GM19455 (cell line): ENCODE data around the gene ATP1A3.
"Not testable (repeated sequence)": the region's sequence is repeated elsewhere in the genome, so short reads cannot be mapped to it uniquely, and the experiment has no call there.

Source experiments
- ATAC-seq: cut with Tn5 transposase; IDR thresholded peaks from one replicate; pipeline ENCODE4 v1.9.1; 2021; ENCODE audit not compliant: unreplicated experiment

ATP1A3 gene

DNA sequence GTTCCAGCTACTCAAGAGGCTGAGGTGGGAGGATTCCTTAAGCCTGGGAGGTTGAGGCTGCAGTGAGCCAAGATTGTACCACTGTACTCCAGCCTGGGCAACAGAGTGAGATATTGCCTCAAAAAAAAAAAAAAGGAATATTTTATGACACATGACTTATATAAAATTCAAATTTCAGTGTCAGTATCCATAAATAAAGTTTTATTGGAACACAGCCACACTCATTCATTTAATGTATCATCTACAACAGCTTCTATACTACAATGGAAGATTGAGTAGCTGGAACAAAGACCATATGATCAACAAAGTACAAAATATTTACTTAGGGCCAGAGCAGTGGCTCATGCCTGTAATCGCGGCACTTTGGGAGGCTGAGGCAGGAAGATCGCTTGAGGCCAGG lies 18.7 kb upstream of the ATP1A3 start:
- not testable (repeated sequence) for ATAC-seq

DNA sequence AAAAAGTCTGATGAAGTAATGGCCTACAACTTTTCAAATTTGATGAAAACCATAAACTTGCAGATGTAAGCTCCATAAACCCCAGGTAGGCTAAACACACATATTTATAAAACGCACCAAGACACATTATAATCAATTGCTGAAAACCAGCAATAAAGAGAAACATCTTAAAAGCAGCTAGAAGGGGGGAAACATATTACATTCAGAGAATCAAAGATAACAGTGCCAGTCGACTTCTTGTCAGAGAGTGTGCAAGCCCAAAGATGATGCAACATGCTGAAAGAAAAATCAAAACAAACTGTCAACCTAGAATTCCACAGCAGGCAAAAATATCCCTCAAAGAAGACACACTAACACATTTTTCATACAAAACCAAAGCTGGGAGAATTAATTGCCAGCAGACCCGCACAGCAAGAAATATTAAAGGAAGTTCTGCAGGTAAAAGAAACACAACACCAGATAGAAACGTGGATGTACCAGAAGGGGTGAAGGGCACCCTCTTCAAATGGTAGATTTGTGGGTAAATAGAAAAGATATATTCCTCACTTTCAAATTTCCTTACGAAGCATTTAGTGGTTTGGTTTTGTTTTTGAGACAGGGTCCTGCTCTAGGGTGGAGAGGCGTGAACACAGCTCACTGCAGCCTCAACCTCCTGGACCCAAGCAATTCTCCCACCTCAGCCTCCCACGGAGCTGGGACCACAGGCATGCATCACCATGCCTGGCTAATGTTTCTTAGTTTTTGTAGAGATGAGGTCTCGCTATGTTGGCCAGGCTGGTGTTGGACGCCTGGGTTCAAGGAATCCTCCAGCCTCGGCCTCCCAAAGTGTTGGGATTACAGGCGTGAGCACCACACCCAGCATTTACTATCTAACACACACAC lies 16.5 kb upstream of the ATP1A3 start:
- no peak for ATAC-seq

DNA sequence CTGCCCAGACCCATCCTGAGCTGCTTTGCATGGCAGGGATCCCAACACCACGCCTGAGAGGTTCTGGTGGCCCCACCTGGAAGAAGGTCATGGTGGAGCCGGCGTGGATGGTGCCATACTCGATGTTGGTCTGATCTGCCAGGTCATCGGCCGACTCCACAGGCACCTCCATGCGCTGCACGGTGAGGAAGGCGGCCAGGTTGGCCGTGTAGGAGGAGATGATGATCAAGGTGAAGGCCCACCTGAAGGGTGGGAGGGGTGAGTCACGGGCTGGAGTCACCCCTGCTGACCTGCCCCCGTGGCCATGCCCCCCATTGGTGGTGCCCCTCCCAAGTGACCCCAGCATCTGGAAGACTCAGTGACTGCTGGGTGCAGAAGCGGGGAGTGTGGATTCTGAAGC lies 12.5 kb upstream of the ATP1A3 start:
- no peak for ATAC-seq

DNA sequence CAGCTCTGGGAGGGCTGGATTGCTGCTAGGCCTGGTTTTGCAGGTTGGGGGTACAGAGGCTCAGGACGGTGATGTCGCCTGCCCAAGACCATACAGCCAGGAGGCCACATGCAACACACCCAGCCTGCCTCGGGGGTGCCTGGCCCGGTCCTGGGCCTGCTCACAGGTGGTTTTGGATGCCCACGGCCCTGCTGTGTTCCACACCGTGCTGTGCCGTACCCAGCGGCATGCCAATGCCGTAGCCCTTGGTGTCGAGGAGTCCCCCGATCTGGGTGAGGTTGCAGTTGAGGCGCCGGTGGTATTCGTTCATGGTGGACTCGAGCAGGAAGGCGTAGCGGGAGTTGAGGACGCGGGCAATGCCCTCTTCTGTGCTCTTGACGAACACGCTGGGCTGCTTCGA lies 11.5 kb upstream of the ATP1A3 start:
- ATAC-seq = no peak

DNA sequence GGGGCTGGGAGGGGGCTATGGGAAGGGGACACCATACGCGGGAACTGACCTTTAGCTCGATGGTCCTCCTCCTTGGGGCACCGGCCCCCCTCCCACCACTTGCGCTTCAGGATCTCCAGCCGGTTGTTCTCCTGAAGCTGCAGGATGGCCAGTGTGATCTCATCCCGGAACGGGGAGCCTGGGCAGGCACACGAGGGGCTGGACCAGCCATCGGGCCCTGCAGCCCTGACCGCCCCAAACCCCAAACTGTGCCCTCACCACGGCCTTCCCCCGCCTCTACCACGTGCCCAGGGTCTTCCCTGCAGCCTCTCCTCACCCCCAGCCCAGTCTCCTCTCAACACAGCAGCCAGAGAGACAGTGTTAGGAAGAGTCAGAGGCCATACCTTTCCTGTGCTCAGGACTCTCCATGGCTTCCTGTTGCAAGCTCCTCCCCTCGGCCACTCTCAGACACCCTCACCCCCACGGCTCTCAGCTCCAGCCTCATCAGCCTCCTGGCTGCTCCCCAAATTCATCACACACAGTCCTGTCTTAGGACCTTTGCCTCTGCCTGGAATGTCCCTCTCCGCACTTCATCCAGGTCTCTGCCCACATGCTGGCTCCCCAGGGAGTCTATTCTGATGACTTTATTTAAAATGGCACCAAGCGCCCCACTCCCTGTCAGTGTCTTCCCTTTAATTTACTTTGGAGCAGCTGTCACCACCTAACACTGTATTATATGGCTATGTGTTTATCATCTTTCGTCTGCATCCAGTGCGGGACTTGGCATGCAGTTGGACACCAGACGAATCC lies 9.7 kb upstream of the ATP1A3 start:
- no peak for ATAC-seq

DNA sequence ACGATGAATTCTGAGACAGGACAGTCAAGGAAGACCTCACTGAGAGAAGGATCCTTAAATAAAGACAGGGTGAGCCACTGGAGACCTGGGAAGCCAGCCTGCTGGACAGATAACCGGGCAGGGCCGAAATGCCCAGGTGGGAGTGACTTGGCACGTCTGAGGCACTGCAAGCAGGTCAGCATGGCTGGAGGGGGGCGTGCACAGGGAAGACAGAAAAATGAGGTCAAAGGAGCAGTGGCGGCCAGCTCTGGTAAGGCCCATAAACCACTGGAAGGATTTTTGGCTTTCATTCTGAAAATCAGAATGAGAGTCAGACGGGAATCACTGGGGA lies 5.8 kb upstream of the ATP1A3 start:
- ATAC-seq = no peak

DNA sequence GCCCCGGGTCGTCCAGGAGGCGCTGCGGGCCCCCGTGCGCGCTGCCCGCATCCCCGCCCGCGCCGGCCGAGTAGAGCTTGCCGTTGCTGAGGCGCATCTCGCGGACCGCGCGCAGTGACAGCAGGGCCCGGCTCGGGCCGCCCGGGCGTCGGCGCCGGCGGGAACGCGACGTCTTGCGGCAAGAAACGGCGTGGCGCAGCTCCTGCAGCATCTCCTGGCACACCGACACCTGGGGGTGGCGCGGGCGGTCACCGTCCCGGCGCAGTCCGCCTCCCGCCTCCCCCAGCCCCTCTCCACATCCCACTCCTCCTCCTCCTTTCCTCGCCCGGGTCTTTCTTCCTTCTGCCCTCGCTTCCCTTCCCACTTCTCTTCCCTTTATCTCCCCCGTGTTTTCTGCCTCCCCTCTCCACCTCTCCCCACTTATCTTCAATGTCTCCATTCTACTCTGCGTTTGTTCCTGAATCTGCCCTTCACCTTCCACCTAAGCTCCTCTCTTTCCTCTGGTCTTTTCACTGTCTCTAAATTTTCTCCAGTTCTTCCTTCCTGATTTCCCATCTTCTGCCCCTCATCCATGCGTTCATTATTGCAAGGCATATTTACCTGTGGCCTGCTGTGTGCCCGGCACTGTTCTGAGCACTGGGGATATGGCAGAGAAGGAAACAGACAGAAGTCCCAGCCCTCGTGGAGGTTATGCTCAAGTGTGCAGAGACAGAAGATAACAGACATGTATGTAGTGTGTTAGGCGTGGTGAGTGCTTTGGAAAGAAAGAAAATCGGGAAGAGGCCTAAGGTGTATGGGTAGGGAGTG lies 5.2 kb upstream of the ATP1A3 start:
- ATAC-seq = no peak

DNA sequence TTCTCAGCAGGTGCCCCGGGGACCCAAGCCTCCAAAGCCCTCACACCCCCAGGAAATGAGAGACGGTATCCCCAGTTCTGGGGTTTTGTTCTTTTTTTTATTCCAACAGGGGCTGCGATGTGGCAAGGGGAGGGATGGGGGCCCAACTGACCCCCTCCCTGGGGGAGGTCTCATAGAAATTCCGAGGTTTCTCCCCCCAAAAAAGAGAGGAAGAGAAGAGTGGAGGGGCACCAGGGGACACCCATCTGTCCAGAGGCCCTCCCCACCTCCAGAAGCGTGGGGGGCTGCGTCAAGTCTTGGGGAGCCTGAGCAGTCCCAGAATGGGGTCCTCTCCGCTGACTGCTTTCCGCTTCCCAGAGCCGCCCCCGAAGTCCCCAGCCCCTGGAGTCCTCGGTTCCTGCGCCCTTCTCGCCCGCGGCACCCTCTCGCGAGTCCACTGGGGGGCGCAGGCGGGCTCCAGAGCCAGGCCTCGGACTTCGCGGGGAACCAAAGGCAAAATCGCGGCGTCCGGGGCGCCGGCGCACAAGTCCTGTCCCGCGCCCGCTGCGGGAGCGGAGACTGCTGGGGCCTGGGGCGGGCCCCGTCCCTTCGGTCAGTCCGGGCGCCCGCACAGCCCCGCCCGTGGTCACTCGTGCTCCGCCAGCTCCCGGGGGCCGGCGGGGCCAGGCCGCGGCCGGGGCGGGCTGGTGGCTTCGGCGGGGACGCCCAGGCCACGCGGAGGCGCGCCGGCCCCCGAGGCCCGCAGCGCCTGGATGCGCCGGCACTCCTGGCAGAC lies 4.4 kb upstream of the ATP1A3 start:
- ATAC-seq = no peak

DNA sequence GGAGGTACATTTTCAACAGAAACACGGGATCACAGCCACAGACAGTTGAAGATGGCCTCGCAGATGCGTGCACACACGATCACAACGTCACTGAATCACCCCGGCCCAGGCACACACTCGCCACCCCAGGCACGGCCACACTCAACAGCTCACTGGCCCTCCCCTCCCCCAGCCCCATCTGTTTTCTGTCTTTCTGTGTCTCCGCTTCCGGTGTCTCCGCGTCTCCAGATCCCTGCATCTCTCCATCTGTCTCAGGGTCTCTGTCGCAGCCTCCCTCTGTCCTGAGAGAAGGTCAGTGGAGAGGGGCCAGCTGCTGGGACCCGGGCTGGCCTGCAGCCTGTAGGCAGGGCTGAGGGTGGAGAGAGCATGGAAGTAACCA lies 3.8 kb upstream of the ATP1A3 start:
- ATAC-seq = no peak

DNA sequence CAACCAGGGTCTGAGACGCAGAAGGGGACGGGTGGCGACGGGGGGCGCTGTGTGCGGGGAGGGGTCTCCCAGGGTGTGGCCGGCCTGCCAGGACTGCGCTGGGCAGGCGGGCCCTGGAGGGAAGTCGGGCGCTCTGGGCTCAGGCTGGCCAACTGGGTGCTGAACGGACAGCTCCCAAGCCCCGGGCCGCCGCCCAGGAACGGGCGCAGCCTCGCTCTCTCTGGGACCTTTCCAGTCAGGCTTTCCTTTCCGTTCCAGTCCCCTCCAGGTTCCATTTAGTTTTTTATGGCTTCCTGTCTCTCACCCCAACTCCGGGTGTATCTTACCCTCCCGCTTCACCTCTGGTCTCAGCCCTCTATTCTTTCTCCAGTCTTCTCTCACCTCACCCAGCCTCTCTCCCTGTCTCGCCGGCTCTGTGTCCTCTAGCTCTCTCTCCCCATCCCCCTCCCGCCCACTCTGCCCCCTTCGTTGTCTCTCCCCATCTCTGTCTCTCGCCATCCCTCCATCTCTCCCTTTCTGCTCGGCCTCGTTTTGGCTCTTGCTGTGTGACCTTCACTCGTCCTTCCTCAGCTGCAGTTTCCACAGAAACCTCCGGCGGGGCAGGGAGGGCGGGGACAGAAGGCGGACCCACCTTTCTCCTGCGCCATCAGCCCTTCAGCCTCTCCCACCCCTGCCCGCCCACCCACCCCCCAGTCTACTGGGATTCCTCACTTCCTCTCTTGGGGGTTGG lies 3.3 kb upstream of the ATP1A3 start:
- no peak for ATAC-seq

DNA sequence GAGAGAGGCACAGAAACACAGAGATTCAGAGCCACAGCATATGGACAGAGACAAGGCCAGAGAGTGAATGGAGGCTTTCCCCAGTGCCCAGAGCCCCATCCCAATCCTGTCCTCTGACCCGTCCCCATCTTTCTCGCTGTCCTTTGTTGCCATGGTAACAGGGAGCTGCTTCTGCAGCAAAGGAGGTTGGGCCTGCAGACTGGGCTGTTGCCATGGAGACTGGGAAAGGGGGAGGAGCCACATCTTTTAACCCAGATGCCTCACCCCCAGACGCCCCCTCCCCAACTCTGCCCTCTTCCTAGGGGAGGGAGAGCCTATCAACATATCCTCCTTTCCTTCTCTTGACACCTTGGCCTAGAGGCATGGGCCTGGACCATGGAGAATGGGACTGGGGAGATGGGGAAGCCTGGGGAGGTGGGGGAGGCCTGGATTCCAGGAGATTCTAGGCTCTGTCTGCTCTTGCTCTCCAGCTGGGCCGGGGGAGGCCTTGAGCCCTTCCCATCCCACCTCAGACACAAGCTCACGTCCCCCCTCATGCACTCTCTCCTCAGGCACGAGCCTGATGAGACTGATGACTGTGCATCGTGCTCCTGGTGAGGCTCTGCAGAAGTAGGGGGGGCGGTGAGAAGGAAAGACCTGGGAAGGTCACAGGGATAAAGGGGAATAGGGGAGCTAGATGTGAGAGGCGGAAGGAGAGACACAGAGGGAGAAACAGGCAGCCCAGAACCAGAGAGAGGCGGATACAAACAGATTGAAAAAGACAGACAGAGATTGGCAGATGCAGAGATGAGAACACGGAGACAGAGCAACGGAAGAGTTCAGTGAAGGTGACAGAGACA lies 2.1 kb upstream of the ATP1A3 start:
- no peak for ATAC-seq

DNA sequence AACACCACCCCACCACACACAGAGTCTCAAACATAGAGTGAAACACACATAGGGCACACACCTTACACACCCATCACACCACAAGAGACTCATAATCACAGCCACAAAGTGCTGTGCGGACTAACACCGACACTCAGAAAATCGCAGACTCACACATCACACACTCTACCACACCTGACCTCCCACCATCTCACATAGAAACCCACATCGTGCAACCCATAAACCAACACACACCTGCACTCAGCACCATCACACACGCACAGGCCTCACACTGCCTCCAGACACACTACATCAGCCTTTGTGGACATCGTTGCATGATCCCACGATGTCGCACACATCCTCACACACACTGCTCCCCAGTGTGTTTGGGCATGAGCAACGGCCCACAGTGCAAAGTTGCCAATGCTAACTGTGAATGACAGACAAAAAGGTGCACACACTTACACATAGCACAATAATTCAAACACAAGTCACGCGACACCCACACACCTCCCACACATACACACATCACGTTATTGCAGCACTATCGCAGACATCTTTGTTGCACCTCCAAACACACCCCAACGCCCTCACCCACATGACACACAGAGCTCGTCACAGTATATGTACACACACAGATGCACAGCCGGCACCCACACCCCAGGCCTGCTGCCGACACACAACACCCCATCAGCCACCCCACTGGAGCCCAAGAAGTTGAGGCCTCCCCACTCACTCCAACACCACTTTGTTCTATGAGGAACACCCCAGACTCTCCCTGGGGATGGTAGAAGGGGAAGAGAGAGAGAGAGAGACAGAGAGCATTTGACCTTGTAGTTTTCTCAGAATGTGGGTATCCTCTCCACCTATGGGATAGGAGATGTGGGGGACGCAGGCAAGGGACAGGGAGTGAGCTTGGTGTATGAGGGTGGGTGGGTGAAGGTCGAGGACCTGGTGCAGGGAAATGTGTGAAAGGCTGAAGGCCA lies 1.2 kb upstream of the ATP1A3 start:
- no peak for ATAC-seq

DNA sequence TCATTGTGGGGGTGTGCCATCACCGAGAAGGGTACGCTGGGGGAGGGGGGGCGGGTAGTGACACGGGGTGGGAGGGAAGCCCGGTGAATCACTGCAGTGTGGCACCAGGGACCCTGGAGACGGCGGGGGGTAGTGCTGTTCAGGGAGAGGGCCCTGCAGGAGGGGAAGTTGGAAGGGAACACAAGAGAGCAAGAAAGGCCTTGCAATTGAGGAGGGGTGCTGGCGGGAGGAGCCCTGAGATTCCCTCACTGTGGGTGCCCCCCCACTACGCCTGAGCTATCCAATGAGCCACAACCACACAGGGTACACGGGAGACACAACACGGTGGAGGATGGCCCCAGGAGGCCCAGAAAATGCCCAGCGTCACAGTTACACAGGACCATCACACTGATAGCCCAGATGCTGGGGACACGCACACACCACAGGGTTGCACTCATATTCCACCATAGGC lies 516 bp upstream of the ATP1A3 start:
- no peak for ATAC-seq

DNA sequence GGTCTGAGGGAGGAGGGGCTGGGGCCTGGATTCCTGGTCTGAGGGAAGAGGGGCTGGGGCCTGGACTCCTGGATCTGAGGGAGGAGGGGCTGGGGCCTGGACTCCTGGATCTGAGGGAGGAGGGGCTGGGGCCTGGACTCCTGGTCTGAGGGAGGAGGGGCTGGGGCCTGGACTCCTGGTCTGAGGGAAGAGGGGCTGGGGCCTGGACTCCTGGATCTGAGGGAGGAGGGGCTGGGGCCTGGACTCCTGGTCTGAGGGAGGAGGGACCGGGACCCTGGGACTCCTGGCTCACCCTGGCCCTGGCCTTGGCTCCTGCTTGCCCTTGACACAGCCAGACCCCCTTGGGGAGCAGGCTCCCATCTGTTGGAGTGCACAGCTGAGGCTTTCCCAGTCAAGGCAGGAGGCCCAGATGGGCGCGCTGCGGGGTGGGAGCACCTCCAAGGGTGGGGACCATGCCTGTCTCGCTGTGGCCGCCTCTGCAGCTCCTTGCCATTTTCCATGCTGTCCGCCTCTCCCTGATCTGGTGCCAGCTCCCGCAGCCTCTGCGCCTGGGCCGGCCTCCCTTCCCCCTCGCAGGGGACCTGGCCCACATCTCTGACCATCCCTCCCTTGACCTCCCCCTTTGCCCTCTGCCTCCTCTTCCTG lies 2.0 kb downstream of the ATP1A3 start:
- not testable (repeated sequence) for ATAC-seq

DNA sequence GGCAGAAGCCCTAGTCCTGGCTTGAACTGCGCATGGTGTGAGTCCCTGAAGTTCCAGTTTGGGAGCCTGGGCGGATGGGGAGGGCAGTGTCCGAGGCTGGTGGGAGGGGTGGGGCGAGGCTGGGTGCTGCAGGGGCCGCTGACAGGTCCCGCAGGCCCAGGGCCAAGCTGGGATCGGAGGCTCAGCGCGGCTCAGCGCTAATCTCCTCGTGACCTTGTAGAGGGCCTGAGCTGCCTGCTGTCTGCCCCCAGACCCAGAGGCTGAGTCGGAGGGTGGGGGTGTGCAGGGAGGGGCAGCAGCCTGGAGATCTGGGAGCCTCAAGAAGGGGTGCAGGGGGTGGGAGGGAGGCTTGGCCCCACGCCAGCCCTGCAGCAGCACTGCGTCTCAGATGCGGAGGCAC lies 3.0 kb downstream of the ATP1A3 start:
- ATAC-seq = no peak

DNA sequence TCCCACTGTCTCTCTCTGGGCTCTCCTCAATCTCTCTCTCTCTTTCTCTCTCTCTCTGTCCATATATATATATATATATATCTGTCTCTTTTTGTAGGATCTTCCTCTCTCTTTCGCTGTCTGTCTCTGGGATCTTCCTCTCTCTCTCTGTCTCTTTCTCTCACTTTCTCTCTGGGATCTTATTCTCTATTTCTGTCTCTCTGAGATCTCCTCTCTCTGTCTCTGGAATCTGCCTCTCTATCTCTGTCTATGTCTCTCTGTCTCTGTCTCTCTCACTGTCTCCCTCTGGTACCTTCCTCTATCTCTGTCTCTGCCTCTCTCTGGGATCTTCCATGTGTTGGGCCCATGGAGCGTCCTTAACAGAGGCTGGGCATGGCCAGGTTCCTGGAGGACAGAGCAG lies 3.4 kb downstream of the ATP1A3 start:
- ATAC-seq = no peak

DNA sequence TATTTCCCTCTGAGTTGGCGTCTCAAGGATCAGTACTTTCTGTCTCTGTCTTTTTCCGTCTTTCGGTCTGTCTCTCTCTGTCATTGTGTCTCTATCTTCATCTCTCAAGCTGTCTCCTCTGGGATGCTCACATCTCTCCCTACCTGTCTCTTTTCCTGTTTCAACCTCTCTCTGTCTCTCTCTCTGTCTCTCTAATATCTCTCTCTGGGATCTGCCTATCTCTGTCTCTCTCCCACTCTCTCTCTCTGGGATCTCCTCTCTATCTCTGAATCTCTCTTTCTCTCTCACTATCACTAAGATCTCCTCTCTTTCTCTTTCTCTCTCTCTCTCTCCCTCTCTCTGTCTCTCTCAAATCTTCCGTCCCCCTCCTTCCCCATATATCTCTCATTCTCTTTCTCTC lies 4.0 kb downstream of the ATP1A3 start:
- ATAC-seq = no peak

DNA sequence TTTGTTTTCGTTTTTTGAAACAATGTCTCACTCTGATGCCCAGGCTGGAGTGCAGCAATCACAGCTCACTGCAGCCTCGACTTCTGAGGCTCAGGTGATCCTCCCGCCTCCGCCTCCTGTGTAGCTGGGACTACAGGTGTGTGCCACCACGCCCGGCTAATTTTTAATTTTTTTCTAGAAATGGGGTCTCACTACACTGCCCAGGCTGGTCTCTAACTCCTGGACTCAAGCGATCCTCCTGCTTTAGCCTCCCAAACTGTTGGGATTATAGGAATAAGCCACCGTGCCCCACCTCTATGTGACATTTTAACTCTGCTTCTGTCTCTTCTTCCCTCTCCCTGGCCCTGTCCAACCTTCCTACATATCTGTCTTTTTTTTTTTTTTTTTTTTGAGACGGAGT lies 5.1 kb downstream of the ATP1A3 start:
- no peak for ATAC-seq
